Endothelial cell of umbilical vein (primary cell): ENCODE measurements around the gene CDHR1. TPM values are rescaled to one million over a fixed set of nuclear protein-coding genes. Genes with fewer than 3 reads are reported as not detected.

ENCODE experiments used
- BruUV-seq: library from RNA; stranded (reverse); fragments of 400-500 nt; replicated peaks from 2 replicates; lab custom pipeline; 2021; lab: Mats Ljungman, UMichigan
- CTCF ChIA-PET: fragments of 300-600, 350-600 bp; sonication (Branson Sonifier 250); formaldehyde crosslinking; loops from one replicate; lab custom pipeline; 2021; ENCODE audit warnings: antibody characterized with exemption, inconsistent platforms; lab: Charles Lee
- POLR2A ChIA-PET: fragments of 300-600, 350-600 bp; sonication (Branson Sonifier 250); formaldehyde crosslinking; loops from one replicate; lab custom pipeline; 2021; ENCODE audit warnings: antibody characterized with exemption, inconsistent platforms; lab: Charles Lee
- DNase-seq: peaks from one replicate; pipeline ENCODE4 v3.0.0-alpha.2; 2011; ENCODE audit warnings: low read depth, low spot score
- FAIRE-seq: peaks from 2 replicates; lab custom pipeline; 2011; peaks lifted over from hg19 to GRCh38; lab: Jason Lieb, UNC
- H2AFZ ChIP-seq: 2 replicates; pipeline ENCODE4 v1.6.0; 2012; ENCODE audit warnings: low read depth, low read length, control low read depth, inconsistent platforms
- H3K27ac ChIP-seq: 2 replicates; pipeline ENCODE4 v1.5.1; 2011; ENCODE audit warnings: low read depth, mild to moderate bottlenecking, control low read depth, low read length, moderate library complexity; ENCODE audit not compliant: insufficient read depth
- H3K27me3 ChIP-seq, 2 experiments: 2 replicates each; pipeline versions ENCODE4 v1.6.0 to v1.6.1; 2011; ENCODE audit warnings: low read length in 2 of 2, mixed read lengths in 1 of 2; ENCODE audit not compliant: control insufficient read depth in 2 of 2, insufficient read depth in 2 of 2
- H3K36me3 ChIP-seq, 2 experiments: 2 replicates in 1 of 2; 3 replicates in 1 of 2; pipeline ENCODE4 v1.5.1; 2011; ENCODE audit warnings: low read length in 2 of 2, mild to moderate bottlenecking in 1 of 2, moderate library complexity in 1 of 2; ENCODE audit not compliant: control insufficient read depth in 2 of 2, insufficient read depth in 2 of 2; ENCODE audit errors: extremely low read depth in 1 of 2
- H3K4me1 ChIP-seq: 3 replicates; pipeline ENCODE4 v1.5.1; 2011; ENCODE audit warnings: mild to moderate bottlenecking, low read length; ENCODE audit not compliant: control insufficient read depth, insufficient read depth; ENCODE audit errors: extremely low read depth
- H3K4me2 ChIP-seq: 2 replicates; pipeline ENCODE4 v1.6.1; 2011; ENCODE audit warnings: low read length, control low read depth, mixed read lengths; ENCODE audit not compliant: insufficient read depth
- H3K4me3 ChIP-seq, 3 experiments: fragments of 200-600 bp in 1 of 3; sonication (generic), shearing (Covaris generic) in 1 of 3; replicated peaks in 1 of 3; 2 replicates each; pipeline ENCODE4 v1.5.1; 2011 to 2016; ENCODE audit warnings: control low read depth in 3 of 3, low read length in 3 of 3, mild to moderate bottlenecking in 2 of 3, inconsistent platforms in 1 of 3, low read depth in 1 of 3, moderate library complexity in 1 of 3; ENCODE audit not compliant: insufficient read depth in 1 of 3
- H3K79me2 ChIP-seq: 2 replicates; pipeline ENCODE4 v1.6.0; 2012; ENCODE audit warnings: low read length, inconsistent platforms; ENCODE audit not compliant: control insufficient read depth, insufficient read depth
- H3K9ac ChIP-seq: replicated peaks from 2 replicates; pipeline ENCODE3; 2011; ENCODE audit warnings: low read length, control low read depth; ENCODE audit not compliant: insufficient read depth; ENCODE audit errors: extremely low read depth
- H3K9me1 ChIP-seq: replicated peaks from 3 replicates; pipeline ENCODE4 v1.6.0; 2011; ENCODE audit warnings: mild to moderate bottlenecking, low read length; ENCODE audit not compliant: control insufficient read depth, insufficient read depth; ENCODE audit errors: extremely low read depth
- H3K9me3 ChIP-seq: replicated peaks from 2 replicates; pipeline ENCODE4 v1.5.1; 2012; ENCODE audit warnings: low read length, inconsistent platforms; ENCODE audit not compliant: control insufficient read depth, insufficient read depth
- H4K20me1 ChIP-seq: replicated peaks from 2 replicates; pipeline ENCODE3; 2011; ENCODE audit warnings: mild to moderate bottlenecking, low read length; ENCODE audit not compliant: control insufficient read depth, insufficient read depth; ENCODE audit errors: extremely low read depth
- CTCF ChIP-seq, 2 donors: IDR thresholded peaks; 1 replicate in 1 of 2; 2 replicates in 1 of 2; pipeline ENCODE4 v1.5.1; 2011; ENCODE audit warnings: low read length in 2 of 2, mild to moderate bottlenecking in 2 of 2, moderate library complexity in 2 of 2, control low read depth in 1 of 2, inconsistent platforms in 1 of 2, low read depth in 1 of 2; ENCODE audit not compliant: insufficient read depth in 1 of 2; ENCODE audit errors: extremely low read depth in 1 of 2
- FOS ChIP-seq: IDR thresholded peaks from 2 replicates; pipeline ENCODE4 v1.6.1; 2011; ENCODE audit warnings: mild to moderate bottlenecking, low read length, moderate library complexity, borderline replicate concordance; ENCODE audit not compliant: insufficient read depth
- JUN ChIP-seq: IDR thresholded peaks from 2 replicates; pipeline ENCODE4 v1.6.1; 2011; ENCODE audit warnings: borderline replicate concordance, low read depth; ENCODE audit not compliant: insufficient read length, insufficient read depth
- POLR2A ChIP-seq: IDR thresholded peaks from 2 replicates; pipeline ENCODE4 v1.6.1; 2012; ENCODE audit warnings: low read depth, mild to moderate bottlenecking, control low read depth, low read length
- dilution Hi-C: fragments of 300-500 bp; cut with MboI; formaldehyde crosslinking; loops from one replicate; pipeline ENCODE4 v1.15.0; 2019; ENCODE audit warnings: low sequenced_read_pairs; ENCODE audit not compliant: extremely low pct_ligation_motif_present
- intact Hi-C: fragments of 100-400 bp; cut with micrococcal nuclease; formaldehyde crosslinking; loops from one replicate; pipeline ENCODE4 v1.10.0; 2022
- polyA plus RNA-seq, 4 experiments: library from polyadenylated mRNA; depleted of rRNA in 3 of 4; stranded (reverse) in 3 of 4; unstranded in 1 of 4; fragments of >200 nt; gene quantifications; 2 replicates each; pipeline versions ENCODE4 v1.2.1 to v1.2.3, GENCODE V29; 2011 to 2012; ENCODE audit warnings: missing spikeins in 1 of 4
- total RNA-seq: library from RNA; stranded (reverse); gene quantifications from 2 replicates; pipeline ENCODE4 v1.2.3, GENCODE V29; 2021
- TF ChIP-seq, protein P1 (sequence below): IDR thresholded peaks from 2 replicates; pipeline ENCODE4 v1.6.1; 2011; ENCODE audit not compliant: insufficient read depth, insufficient read length

The CDHR1 gene
- total and polyA plus RNA-seq, 2 donors (not counting 3 experiments of a cell fraction or from before 2014, with no cell fraction given), result 0.11 to 0.53 TPM

GRCh38 chr10:84267503-84268126 lies 73.3 kb downstream of the CDHR1 start:
- H3K36me3 ChIP-seq, result no peaks in the 10 kb centered on the region
- peaks cover 5 to 21% of the 10 kb centered on the region in 2 experiments for H3K27me3 ChIP-seq
- no peak for TF ChIP-seq POLR2A
- TF ChIP-seq CTCF (IDR thresholded peaks at IDR 0.05; ENCODE audit: extremely low read depth in 1 of 2, insufficient read depth in 1 of 2, low read depth in 1 of 2, low read length in 2 of 2), result peak; percentile 80 to 84
- no peak for TF ChIP-seq FOS
- TF ChIP-seq, protein P1, sequence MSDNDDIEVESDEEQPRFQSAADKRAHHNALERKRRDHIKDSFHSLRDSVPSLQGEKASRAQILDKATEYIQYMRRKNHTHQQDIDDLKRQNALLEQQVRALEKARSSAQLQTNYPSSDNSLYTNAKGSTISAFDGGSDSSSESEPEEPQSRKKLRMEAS, result no peak
- no peak for TF ChIP-seq JUN
- no peaks in the 10 kb centered on the region for H4K20me1 ChIP-seq
- no peak overlapping the region for H3K27ac ChIP-seq
- no peaks in the 10 kb centered on the region for H3K9me1 ChIP-seq
- intact Hi-C loops (loop anchor here (1.0 kb wide), 3 partner anchors 29 to 85 kb away; no protein-coding TSS in a partner anchor), dilution Hi-C loops (no loop called here)
- FAIRE-seq (no peak), DNase-seq (peak; percentile 67)
- POLR2A ChIA-PET, result no interaction called here
- BruUV-seq, result no TSS peak
- H3K4me2 ChIP-seq, result no peak overlapping the region
- CTCF ChIA-PET, result interaction anchor here (0.7 to 11.1 kb wide), 37 partner anchors 9 to 280 kb away, joined by 3 to 510 read pairs (median 9); partner anchors contain the start of gene CCSER2
- no peaks in the 10 kb centered on the region for H3K9me3 ChIP-seq
- no peak overlapping the region for H3K4me3 ChIP-seq
- no peak overlapping the region for H3K9ac ChIP-seq
- no peaks in the 10 kb centered on the region for H3K79me2 ChIP-seq
- H2AFZ ChIP-seq, result no peak overlapping the region
- H3K4me1 ChIP-seq, result no peaks in the 10 kb centered on the region
